HepG2 (cell line): ENCODE results near the gene LTB4R2. TPM values are rescaled to one million over a fixed set of nuclear protein-coding genes. Genes with fewer than 3 reads are reported as not detected.

Experiments
- ATAC-seq: fragments of 200-7000 bp; cut with Tn5 transposase; 3 replicates; pipeline ENCODE4 v1.9.1; 2020; ENCODE audit warnings: mild to moderate bottlenecking, moderate library complexity
- BruUV-seq: library from RNA; stranded (reverse); fragments of 400-500 nt; replicated peaks from 2 replicates; lab custom pipeline; 2021; lab: Mats Ljungman, UMichigan
- CTCF ChIA-PET: fragments of 300-600 bp; formaldehyde crosslinking; extraction: SDS; loops from one replicate; lab custom pipeline; 2021; ENCODE audit warnings: low total read pairs, inconsistent platforms, low intra/inter-chr PET ratio; lab: Yijun Ruan, JAX
- POLR2A ChIA-PET: fragments of 350-600 bp; sonication (Branson Sonifier 250); formaldehyde crosslinking; loops from one replicate; lab custom pipeline; 2020; ENCODE audit warnings: antibody characterized with exemption, inconsistent platforms; lab: Yijun Ruan, JAX
- DNase-seq: peaks from one replicate; pipeline ENCODE4 v3.0.0-alpha.2; 2015; ENCODE audit warnings: low spot score
- FAIRE-seq: peaks from 3 replicates; lab custom pipeline; 2011; peaks lifted over from hg19 to GRCh38; lab: Jason Lieb, UNC
- H2AFZ ChIP-seq: one replicate; pipeline ENCODE4 v1.6.1; 2011; ENCODE audit warnings: low read length, inconsistent platforms
- H3K27ac ChIP-seq: fragments of 300-600 bp; 3 replicates; pipeline ENCODE4 v1.8.0; 2011; ENCODE audit warnings: mixed run types, mild to moderate bottlenecking, mixed read lengths, low read length, inconsistent platforms; ENCODE audit not compliant: insufficient read depth; ENCODE audit errors: extremely low read length
- H3K27me3 ChIP-seq, 2 experiments: fragments of 200-600 bp in 1 of 2; 2 replicates in 1 of 2; 3 replicates in 1 of 2; pipeline versions ENCODE4 v1.6.0 to v1.8.0; 2011; ENCODE audit warnings: low read length in 2 of 2, mild to moderate bottlenecking in 2 of 2, moderate library complexity in 2 of 2, inconsistent platforms in 1 of 2; ENCODE audit not compliant: insufficient read depth in 2 of 2, control insufficient read depth in 1 of 2
- H3K36me3 ChIP-seq, 2 experiments: fragments of 200-600 bp in 1 of 2; replicated peaks in 1 of 2; 2 replicates in 1 of 2; 3 replicates in 1 of 2; pipeline versions ENCODE4 v1.5.1 to v1.8.0; 2011; ENCODE audit warnings: low read length in 2 of 2, inconsistent platforms in 1 of 2; ENCODE audit not compliant: insufficient read depth in 2 of 2, control insufficient read depth in 1 of 2
- H3K4me1 ChIP-seq: 2 replicates; pipeline ENCODE4 v1.5.1; 2012; ENCODE audit warnings: low read length, inconsistent platforms; ENCODE audit not compliant: insufficient read depth
- H3K4me2 ChIP-seq: 2 replicates; pipeline ENCODE4 v1.6.0; 2011; ENCODE audit warnings: low read depth, low read length, inconsistent platforms
- H3K4me3 ChIP-seq, 3 experiments: fragments of 200-600 bp in 1 of 3; sonication (generic), shearing (Covaris generic) in 1 of 3; replicated peaks in 1 of 3; 2 replicates each; pipeline ENCODE4 v1.5.1; 2011 to 2016; ENCODE audit warnings: low read length in 3 of 3, inconsistent platforms in 2 of 3, low read depth in 2 of 3, mild to moderate bottlenecking in 2 of 3, control low read depth in 1 of 3, mixed read lengths in 1 of 3; ENCODE audit not compliant: insufficient read depth in 1 of 3
- H3K79me2 ChIP-seq: one replicate; pipeline ENCODE4 v1.6.1; 2011; ENCODE audit warnings: low read length, inconsistent platforms; ENCODE audit not compliant: insufficient read depth
- H3K9ac ChIP-seq: 2 replicates; pipeline ENCODE4 v1.6.0; 2011; ENCODE audit warnings: mild to moderate bottlenecking, low read depth, low read length, inconsistent platforms; ENCODE audit not compliant: insufficient read depth
- H3K9me3 ChIP-seq: 2 replicates; pipeline ENCODE4 v1.5.1; 2012; ENCODE audit warnings: mild to moderate bottlenecking, low read length
- H4K20me1 ChIP-seq: 2 replicates; pipeline ENCODE4 v1.6.0; 2011; ENCODE audit warnings: inconsistent platforms, mild to moderate bottlenecking, low read length, moderate library complexity; ENCODE audit not compliant: insufficient read depth
- FOXA3 ChIP-seq: IDR thresholded peaks from 2 replicates; pipeline ENCODE4 v1.6.1; 2016; ENCODE audit warnings: missing genetic modification reagents, missing compliant biosample characterization
- GLI4 ChIP-seq: sonication (generic); formaldehyde crosslinking; IDR thresholded peaks from 2 replicates; pipeline ENCODE4 v1.5.1; 2020; ENCODE audit warnings: missing genetic modification reagents, mild to moderate bottlenecking, moderate library complexity, borderline replicate concordance
- IRF1 ChIP-seq: sonication (generic); formaldehyde crosslinking; IDR thresholded peaks from 2 replicates; pipeline ENCODE4 v1.4.0; 2020; ENCODE audit warnings: low read depth, mild to moderate bottlenecking, missing genetic modification reagents
- NFKB2 ChIP-seq: sonication (generic); formaldehyde crosslinking; IDR thresholded peaks from 2 replicates; pipeline ENCODE4 v1.4.0; 2020; ENCODE audit warnings: missing genetic modification reagents, borderline replicate concordance
- POLR2G ChIP-seq: fragments of 200-400 bp; formaldehyde crosslinking; IDR thresholded peaks from 2 replicates; pipeline ENCODE4 v1.6.1; 2018; ENCODE audit warnings: mild to moderate bottlenecking, low read depth, low read length, moderate library complexity
- RXRA ChIP-seq: sonication (generic); formaldehyde crosslinking; IDR thresholded peaks from 2 replicates; pipeline ENCODE4 v1.5.1; 2020; ENCODE audit warnings: missing genetic modification reagents
- SCMH1 ChIP-seq: sonication (generic); formaldehyde crosslinking; IDR thresholded peaks from 2 replicates; pipeline ENCODE4 v1.9.0; 2021; ENCODE audit warnings: missing genetic modification reagents, mild to moderate bottlenecking, borderline replicate concordance
- SRSF1 ChIP-seq: fragments of 200-400 bp; formaldehyde crosslinking; optimal IDR thresholded peaks from 2 replicates; pipeline ENCODE3; 2017; ENCODE audit warnings: mild to moderate bottlenecking, low read depth, low read length, moderate library complexity
- TRIM22 ChIP-seq: fragments of 450-650 bp; IDR thresholded peaks from 2 replicates; pipeline ENCODE4 v1.6.1; 2017
- ZBTB44 ChIP-seq: sonication (generic); formaldehyde crosslinking; IDR thresholded peaks from 2 replicates; pipeline ENCODE4 v1.4.0; 2020; ENCODE audit warnings: missing genetic modification reagents
- ZNF260 ChIP-seq: sonication (generic); formaldehyde crosslinking; IDR thresholded peaks from 2 replicates; pipeline ENCODE4 v1.4.0; 2020; ENCODE audit warnings: missing genetic modification reagents, low read depth, mild to moderate bottlenecking, borderline replicate concordance
- ZNF430 ChIP-seq: sonication (generic); formaldehyde crosslinking; IDR thresholded peaks from 2 replicates; pipeline ENCODE4 v1.9.0; 2021; ENCODE audit warnings: mild to moderate bottlenecking, missing genetic modification reagents
- ZNF451 ChIP-seq: sonication (generic); formaldehyde crosslinking; IDR thresholded peaks from 2 replicates; pipeline ENCODE4 v1.5.0; 2020; ENCODE audit warnings: mild to moderate bottlenecking, missing genetic modification reagents
- ZNF724P ChIP-seq: sonication (generic); formaldehyde crosslinking; IDR thresholded peaks from 2 replicates; pipeline ENCODE4 v1.8.0; 2022; ENCODE audit warnings: missing genetic modification reagents, borderline replicate concordance
- ZNF775 ChIP-seq: sonication (generic); formaldehyde crosslinking; IDR thresholded peaks from 2 replicates; pipeline ENCODE4 v1.4.0; 2020; ENCODE audit warnings: missing genetic modification reagents, mild to moderate bottlenecking, moderate library complexity, borderline replicate concordance
- WGBS: methylation state at CpG from one replicate; pipeline ENCODE4 v1.1.6; 2017; ENCODE audit warnings: low lambda C conversion rate; 5-methylcytosine and 5-hydroxymethylcytosine counted together
- in situ Hi-C: cut with HindIII; loops from 2 replicates; pipeline ENCODE4 v1.10.0; 2017; ENCODE audit warnings: low pct_unique_long_range_greater_than_20kb; ENCODE audit not compliant: extremely low pct_ligation_motif_present
- intact Hi-C: fragments of 100-400 bp; cut with micrococcal nuclease; formaldehyde crosslinking; loops from one replicate; pipeline ENCODE4 v1.10.0; 2022; ENCODE audit not compliant: unreplicated experiment
- polyA plus RNA-seq, 8 experiments: library from polyadenylated mRNA; depleted of rRNA in 3 of 8; stranded (reverse) in 7 of 8; unstranded in 1 of 8; fragments of >200 nt; fragmentation: Illumina TruSeq in 4 of 8; extraction: Trizol in 4 of 8; gene quantifications; 2 replicates each; pipeline versions ENCODE4 v1.2.1 to v1.2.3, GENCODE V29; 2011 to 2016; ENCODE audit warnings: low read depth in 4 of 8, missing spikeins in 1 of 8, mixed read lengths in 1 of 8; ENCODE audit not compliant: insufficient read depth in 1 of 8
- total RNA-seq, 5 experiments: library from RNA; depleted of rRNA; stranded (reverse); fragments of >200 nt; fragmentation: Illumina TruSeq; extraction: Trizol; gene quantifications; 2 replicates each; pipeline ENCODE4 v1.2.3, GENCODE V29; 2016; ENCODE audit warnings: low read depth in 1 of 5

LTB4R2 gene
- total and polyA plus RNA-seq, 2 of the 13 experiments (the other 11 are each of a cell fraction or from before 2014, with no cell fraction given), result 3.9 to 6.9 TPM

- no peak for ATAC-seq
- CTCF ChIA-PET, result no interaction called here
Measured at GRCh38 chr14:24268225-24268624, 41.7 kb upstream of the LTB4R2 start.

More at GRCh38 chr14:24268225-24268624, 41.7 kb upstream of the LTB4R2 start:
- TF ChIP-seq RXRA (CRISPR knock-in tag), result no peak
- no peak for TF ChIP-seq ZNF775 (CRISPR knock-in tag)
- TF ChIP-seq IRF1 (CRISPR knock-in tag), result no peak
- no peak for TF ChIP-seq FOXA3 (CRISPR knock-in tag)
- no peak for TF ChIP-seq ZNF451 (CRISPR knock-in tag)
- no peak for TF ChIP-seq GLI4
- TF ChIP-seq SCMH1 (CRISPR knock-in tag), result no peak
- peak; percentile 26; the same call in 1 of the 2 replicates for TF ChIP-seq POLR2G
- TF ChIP-seq NFKB2 (CRISPR knock-in tag), result 0 out of 2 replicates have a peak, but pooled peaks have one; percentile 6
- no peak for TF ChIP-seq TRIM22
- no peak for TF ChIP-seq ZNF260 (CRISPR knock-in tag)
- TF ChIP-seq ZNF430, result no peak
- TF ChIP-seq ZNF724P (CRISPR knock-in tag), result no peak
- no peak for TF ChIP-seq SRSF1
- TF ChIP-seq ZBTB44 (CRISPR knock-in tag), result no peak
- Histone ChIP-seq H3K9me3 (no peaks in the 10 kb centered on the region), H2AFZ (no peak overlapping the region), H3K4me2 (no peak overlapping the region), H3K27ac (no peak overlapping the region), H3K4me1 (peaks cover 22% of the 10 kb centered on the region), H3K27me3 (no peaks in the 10 kb centered on the region; a peak in 1 of 5 replicates), H4K20me1 (no peaks in the 10 kb centered on the region), H3K4me3 (no peak overlapping the region), H3K79me2 (peaks cover 4% of the 10 kb centered on the region), H3K9ac (no peak overlapping the region), H3K36me3 (peaks cover 19 to 38% of the 10 kb centered on the region in 2 experiments; a peak in 4 of 5 replicates)
- 95% methylated on average over 9 of the region's 9 CpGs for WGBS
- POLR2A ChIA-PET, result interaction anchor here (0.6 to 16.5 kb wide), 4 partner anchors 12 to 174 kb away, joined by 3 to 435 read pairs (median 148); partner anchors contain the start of genes TGM1 and TINF2
- no TSS peak for BruUV-seq
- in situ Hi-C loops, result no loop called here
- FAIRE-seq, result no peak
- DNase-seq, result no peak
- intact Hi-C loops, result no loop called here
